HEK293 (cell line): Measurements from ENCODE around the gene ABHD14A.

Source experiments
- CTCF ChIA-PET: fragments of 350-600 bp; formaldehyde crosslinking; extraction: SDS; loops from one replicate; lab custom pipeline; 2021; ENCODE audit warnings: antibody characterized with exemption; lab: Yijun Ruan, JAX
- POLR2A ChIA-PET: fragments of 300-600 bp; formaldehyde crosslinking; extraction: SDS; loops from one replicate; lab custom pipeline; 2020; ENCODE audit warnings: antibody characterized with exemption, inconsistent platforms; lab: Yijun Ruan, JAX
- H3K27ac ChIP-seq: fragments of 200-500 bp; sonication (Bioruptor generic); 2 replicates; pipeline ENCODE4 v1.5.1; 2014; ENCODE audit warnings: low read depth, low read length, control low read depth, inconsistent platforms; ENCODE audit errors: extremely low read depth
- H3K36me3 ChIP-seq, 2 experiments: fragments of 200-500 bp in 1 of 2; sonication (Bioruptor generic) in 1 of 2; 1 replicate in 1 of 2; 2 replicates in 1 of 2; pipeline ENCODE4 v1.5.1; 2014 to 2017; ENCODE audit warnings: inconsistent platforms in 2 of 2, low read length in 2 of 2; ENCODE audit not compliant: control insufficient read depth in 2 of 2, insufficient read depth in 1 of 2
- H3K4me1 ChIP-seq: fragments of 200-500 bp; sonication (Bioruptor generic); 2 replicates; pipeline ENCODE4 v1.5.1; 2014; ENCODE audit warnings: mild to moderate bottlenecking, low read length, inconsistent platforms; ENCODE audit not compliant: control insufficient read depth, insufficient read depth
- H3K4me3 ChIP-seq: 2 replicates; pipeline ENCODE4 v1.5.1; 2011; ENCODE audit warnings: low read depth, mild to moderate bottlenecking, control low read depth, low read length, moderate library complexity
- H3K9me3 ChIP-seq: fragments of 200-500 bp; sonication (Bioruptor generic); 2 replicates; pipeline ENCODE4 v1.5.1; 2014; ENCODE audit warnings: low read depth, low read length, inconsistent platforms; ENCODE audit not compliant: control insufficient read depth, insufficient read depth
- BCL11A ChIP-seq: fragments of 450-650 bp; formaldehyde crosslinking; IDR thresholded peaks from 2 replicates; pipeline ENCODE4 v1.5.1; 2016; ENCODE audit warnings: low read depth, missing biosample characterization, missing genetic modification characterization
- KLF16 ChIP-seq: fragments of 450-650 bp; formaldehyde crosslinking; IDR thresholded peaks from 2 replicates; pipeline ENCODE4 v1.5.1; 2017; ENCODE audit warnings: missing biosample characterization, missing genetic modification characterization
- KLF9 ChIP-seq: fragments of 450-650 bp; formaldehyde crosslinking; IDR thresholded peaks from 2 replicates; pipeline ENCODE4 v1.5.1; 2016; ENCODE audit warnings: missing biosample characterization, missing genetic modification characterization, low read depth
- SP7 ChIP-seq: fragments of 450-650 bp; formaldehyde crosslinking; IDR thresholded peaks from 2 replicates; pipeline ENCODE4 v1.5.1; 2016; ENCODE audit warnings: missing biosample characterization, missing genetic modification characterization
- ZBTB8A ChIP-seq: fragments of 450-650 bp; formaldehyde crosslinking; IDR thresholded peaks from 2 replicates; pipeline ENCODE4 v1.5.1; 2016; ENCODE audit warnings: missing biosample characterization, missing genetic modification characterization
- ZNF155 ChIP-seq: fragments of 450-650 bp; formaldehyde crosslinking; IDR thresholded peaks from 2 replicates; pipeline ENCODE4 v1.5.1; 2016; ENCODE audit warnings: missing biosample characterization, missing genetic modification characterization
- ZNF169 ChIP-seq: fragments of 450-650 bp; formaldehyde crosslinking; IDR thresholded peaks from 2 replicates; pipeline ENCODE4 v1.5.1; 2016; ENCODE audit warnings: missing biosample characterization, missing genetic modification characterization
- ZNF335 ChIP-seq: fragments of 450-650 bp; formaldehyde crosslinking; conservative IDR thresholded peaks from 2 replicates; pipeline ENCODE4 v1.5.1; 2016; ENCODE audit warnings: missing biosample characterization, missing genetic modification characterization
- ZNF350 ChIP-seq: fragments of 450-650 bp; formaldehyde crosslinking; IDR thresholded peaks from 2 replicates; pipeline ENCODE4 v1.5.0; 2017; ENCODE audit warnings: missing biosample characterization, mild to moderate bottlenecking, missing genetic modification characterization
- ZNF37A ChIP-seq: fragments of 450-650 bp; IDR thresholded peaks from 2 replicates; pipeline ENCODE4 v1.5.1; 2018; ENCODE audit warnings: missing biosample characterization, missing genetic modification characterization
- ZNF473 ChIP-seq: fragments of 450-650 bp; formaldehyde crosslinking; IDR thresholded peaks from 2 replicates; pipeline ENCODE4 v1.5.1; 2017; ENCODE audit warnings: missing biosample characterization, missing genetic modification characterization
- ZNF514 ChIP-seq: fragments of 450-650 bp; formaldehyde crosslinking; IDR thresholded peaks from 2 replicates; pipeline ENCODE4 v1.5.1; 2016; ENCODE audit warnings: missing biosample characterization, missing genetic modification characterization
- ZNF544 ChIP-seq: fragments of 450-650 bp; formaldehyde crosslinking; IDR thresholded peaks from 2 replicates; pipeline ENCODE4 v1.5.0; 2017; ENCODE audit warnings: missing biosample characterization, missing genetic modification characterization
- ZNF549 ChIP-seq: fragments of 450-650 bp; IDR thresholded peaks from 2 replicates; pipeline ENCODE4 v1.5.1; 2018; ENCODE audit warnings: missing biosample characterization, missing genetic modification characterization, mild to moderate bottlenecking, inconsistent platforms, moderate library complexity
- ZNF571 ChIP-seq: fragments of 450-650 bp; formaldehyde crosslinking; IDR thresholded peaks from 2 replicates; pipeline ENCODE4 v1.5.0; 2017; ENCODE audit warnings: missing biosample characterization, missing genetic modification characterization
- ZNF585B ChIP-seq: fragments of 450-650 bp; formaldehyde crosslinking; IDR thresholded peaks from 2 replicates; pipeline ENCODE4 v1.5.1; 2016; ENCODE audit warnings: missing biosample characterization, missing genetic modification characterization
- ZNF596 ChIP-seq: fragments of 450-650 bp; IDR thresholded peaks from 2 replicates; pipeline ENCODE4 v1.5.0; 2018; ENCODE audit warnings: missing biosample characterization, mild to moderate bottlenecking, missing genetic modification characterization, moderate library complexity
- ZNF776 ChIP-seq: fragments of 450-650 bp; formaldehyde crosslinking; IDR thresholded peaks from 2 replicates; pipeline ENCODE4 v1.5.0; 2017; ENCODE audit warnings: missing biosample characterization, missing genetic modification characterization, borderline replicate concordance
- ZSCAN30 ChIP-seq: fragments of 450-650 bp; IDR thresholded peaks from 2 replicates; pipeline ENCODE4 v1.5.1; 2018; ENCODE audit warnings: missing biosample characterization, mild to moderate bottlenecking, missing genetic modification characterization, moderate library complexity
- TF ChIP-seq, protein P1 (sequence below): fragments of 450-650 bp; formaldehyde crosslinking; IDR thresholded peaks from 2 replicates; pipeline ENCODE4 v1.5.1; 2016; ENCODE audit warnings: missing biosample characterization, missing genetic modification characterization
- TF ChIP-seq, protein P2 (sequence below): fragments of 450-650 bp; formaldehyde crosslinking; IDR thresholded peaks from 2 replicates; pipeline ENCODE4 v1.5.1; 2017; ENCODE audit warnings: missing biosample characterization, missing genetic modification characterization
- TF ChIP-seq, protein P3 (sequence below): IDR thresholded peaks from 2 replicates; pipeline ENCODE4 v1.6.1; 2011; ENCODE audit warnings: mild to moderate bottlenecking, low read depth, low read length, borderline replicate concordance

Gene ABHD14A

DNA sequence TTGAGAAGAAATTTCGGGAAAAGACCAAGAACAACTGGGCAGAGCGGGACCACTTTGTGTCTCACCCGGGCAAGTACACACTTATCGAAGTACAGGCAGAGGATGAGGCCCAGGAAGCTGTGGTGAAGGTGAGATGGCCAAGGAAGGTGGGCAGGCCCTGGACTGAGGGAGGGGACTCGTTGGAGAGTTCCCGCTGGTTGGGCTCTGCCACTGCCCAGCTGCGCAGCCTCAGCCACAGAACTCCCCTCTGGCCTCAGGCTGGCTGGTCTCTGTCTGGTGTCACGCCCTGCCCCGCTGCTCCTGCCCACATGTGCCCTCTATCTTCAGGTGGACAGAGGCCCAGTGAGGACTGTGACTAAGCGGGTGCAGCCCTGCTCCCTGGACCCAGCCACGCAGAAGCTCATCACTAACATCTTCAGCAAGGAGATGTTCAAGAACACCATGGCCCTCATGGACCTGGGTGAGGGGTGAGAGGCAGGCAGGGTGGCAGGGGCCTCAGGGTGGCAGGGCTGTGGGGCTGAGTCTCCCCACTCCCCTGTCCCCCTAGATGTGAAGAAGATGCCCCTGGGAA is 30.3 kb upstream of the ABHD14A start:
- ChIA-PET POLR2A (interaction anchor here (1.1 kb wide), 1 partner anchor 47 kb away, joined by 3 read pairs; no protein-coding TSS in a partner anchor), CTCF (interaction anchor here (0.6 kb wide), 2 partner anchors 29 to 1677 kb away, joined by 3 read pairs; partner anchors contain the start of gene ABHD14B)
- H3K4me1 ChIP-seq: peaks cover 4% of the 10 kb centered on the region
- H3K36me3 ChIP-seq: peaks cover 0 to 15% of the 10 kb centered on the region in 2 experiments; a peak in 1 of 3 replicates
- H3K9me3 ChIP-seq: no peaks in the 10 kb centered on the region
- H3K27ac ChIP-seq: no peak overlapping the region
- no peak for TF ChIP-seq BCL11A (tag by site-specific recombination)
- no peak for TF ChIP-seq ZNF37A (tag by site-specific recombination)
- TF ChIP-seq KLF9 (tag by site-specific recombination): no peak
- TF ChIP-seq ZNF514 (tag by site-specific recombination): no peak
- TF ChIP-seq ZNF155 (tag by site-specific recombination): no peak
- no peak for TF ChIP-seq ZNF473
- TF ChIP-seq ZNF596: no peak
- TF ChIP-seq, protein P1, sequence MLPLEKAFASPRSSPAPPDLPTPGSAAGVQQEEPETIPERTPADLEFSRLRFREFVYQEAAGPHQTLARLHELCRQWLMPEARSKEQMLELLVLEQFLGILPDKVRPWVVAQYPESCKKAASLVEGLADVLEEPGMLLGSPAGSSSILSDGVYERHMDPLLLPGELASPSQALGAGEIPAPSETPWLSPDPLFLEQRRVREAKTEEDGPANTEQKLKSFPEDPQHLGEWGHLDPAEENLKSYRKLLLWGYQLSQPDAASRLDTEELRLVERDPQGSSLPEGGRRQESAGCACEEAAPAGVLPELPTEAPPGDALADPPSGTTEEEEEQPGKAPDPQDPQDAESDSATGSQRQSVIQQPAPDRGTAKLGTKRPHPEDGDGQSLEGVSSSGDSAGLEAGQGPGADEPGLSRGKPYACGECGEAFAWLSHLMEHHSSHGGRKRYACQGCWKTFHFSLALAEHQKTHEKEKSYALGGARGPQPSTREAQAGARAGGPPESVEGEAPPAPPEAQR: no peak
- no peak for TF ChIP-seq ZNF585B (tag by site-specific recombination)
- no peak for TF ChIP-seq ZNF549 (tag by site-specific recombination)
- no peak for TF ChIP-seq ZBTB8A (tag by site-specific recombination)
- TF ChIP-seq ZNF169 (tag by site-specific recombination): no peak
- TF ChIP-seq, protein P2, sequence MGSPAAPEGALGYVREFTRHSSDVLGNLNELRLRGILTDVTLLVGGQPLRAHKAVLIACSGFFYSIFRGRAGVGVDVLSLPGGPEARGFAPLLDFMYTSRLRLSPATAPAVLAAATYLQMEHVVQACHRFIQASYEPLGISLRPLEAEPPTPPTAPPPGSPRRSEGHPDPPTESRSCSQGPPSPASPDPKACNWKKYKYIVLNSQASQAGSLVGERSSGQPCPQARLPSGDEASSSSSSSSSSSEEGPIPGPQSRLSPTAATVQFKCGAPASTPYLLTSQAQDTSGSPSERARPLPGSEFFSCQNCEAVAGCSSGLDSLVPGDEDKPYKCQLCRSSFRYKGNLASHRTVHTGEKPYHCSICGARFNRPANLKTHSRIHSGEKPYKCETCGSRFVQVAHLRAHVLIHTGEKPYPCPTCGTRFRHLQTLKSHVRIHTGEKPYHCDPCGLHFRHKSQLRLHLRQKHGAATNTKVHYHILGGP: no peak
- TF ChIP-seq KLF16 (tag by site-specific recombination): no peak
- no peak for TF ChIP-seq ZNF571 (tag by site-specific recombination)
- TF ChIP-seq, protein P3, sequence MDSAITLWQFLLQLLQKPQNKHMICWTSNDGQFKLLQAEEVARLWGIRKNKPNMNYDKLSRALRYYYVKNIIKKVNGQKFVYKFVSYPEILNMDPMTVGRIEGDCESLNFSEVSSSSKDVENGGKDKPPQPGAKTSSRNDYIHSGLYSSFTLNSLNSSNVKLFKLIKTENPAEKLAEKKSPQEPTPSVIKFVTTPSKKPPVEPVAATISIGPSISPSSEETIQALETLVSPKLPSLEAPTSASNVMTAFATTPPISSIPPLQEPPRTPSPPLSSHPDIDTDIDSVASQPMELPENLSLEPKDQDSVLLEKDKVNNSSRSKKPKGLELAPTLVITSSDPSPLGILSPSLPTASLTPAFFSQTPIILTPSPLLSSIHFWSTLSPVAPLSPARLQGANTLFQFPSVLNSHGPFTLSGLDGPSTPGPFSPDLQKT: no peak
- no peak overlapping the region for H3K4me3 ChIP-seq

GRCh38 chr3:51945031-51945840 is 29.6 kb upstream of the ABHD14A start:
- H3K4me1 ChIP-seq: peaks cover 4% of the 10 kb centered on the region
- H3K36me3 ChIP-seq: peaks cover 0 to 15% of the 10 kb centered on the region in 2 experiments; a peak in 1 of 3 replicates
- H3K9me3 ChIP-seq: no peaks in the 10 kb centered on the region
- ChIA-PET POLR2A (interaction anchor here (1.1 kb wide), 1 partner anchor 46 kb away, joined by 3 read pairs; no protein-coding TSS in a partner anchor), CTCF (no interaction called here)
- TF ChIP-seq ZNF776 (tag by site-specific recombination): no peak
- no peak for TF ChIP-seq ZSCAN30 (tag by site-specific recombination)
- no peak for TF ChIP-seq SP7 (tag by site-specific recombination)
- TF ChIP-seq ZNF335 (tag by site-specific recombination): no peak
- TF ChIP-seq ZNF544 (tag by site-specific recombination): no peak
- no peak for TF ChIP-seq ZNF350 (tag by site-specific recombination)
- no peak overlapping the region for H3K27ac ChIP-seq
- H3K4me3 ChIP-seq: no peak overlapping the region
